Endothelial cell of umbilical vein (primary cell): ENCODE results near the gene LAD1.

Source experiments
- CTCF ChIP-seq, 2 donors: IDR thresholded peaks; 1 replicate in 1 of 2; 2 replicates in 1 of 2; pipeline ENCODE4 v1.5.1; 2011; ENCODE audit warnings: low read length in 2 of 2, mild to moderate bottlenecking in 2 of 2, moderate library complexity in 2 of 2, control low read depth in 1 of 2, inconsistent platforms in 1 of 2, low read depth in 1 of 2; ENCODE audit not compliant: insufficient read depth in 1 of 2; ENCODE audit errors: extremely low read depth in 1 of 2
- GATA2 ChIP-seq: IDR thresholded peaks from 2 replicates; pipeline ENCODE4 v1.7.0; 2011; ENCODE audit warnings: low read depth, mild to moderate bottlenecking, moderate library complexity, mixed read lengths, low read length; ENCODE audit not compliant: insufficient read length, insufficient read depth
- JUN ChIP-seq: IDR thresholded peaks from 2 replicates; pipeline ENCODE4 v1.6.1; 2011; ENCODE audit warnings: borderline replicate concordance, low read depth; ENCODE audit not compliant: insufficient read length, insufficient read depth
- POLR2A ChIP-seq: IDR thresholded peaks from 2 replicates; pipeline ENCODE4 v1.6.1; 2012; ENCODE audit warnings: low read depth, mild to moderate bottlenecking, control low read depth, low read length
- POLR2AphosphoS5 ChIP-seq: IDR thresholded peaks from 2 replicates; pipeline ENCODE4 v1.6.1; 2012; ENCODE audit warnings: low read depth, mild to moderate bottlenecking, control low read depth, low read length, moderate library complexity; ENCODE audit not compliant: insufficient read depth

- TF ChIP-seq CTCF (IDR thresholded peaks at IDR 0.05; ENCODE audit: extremely low read depth in 1 of 2, insufficient read depth in 1 of 2, low read depth in 1 of 2, low read length in 2 of 2) (peak; percentile 72 to 84), GATA2 (no peak), POLR2AphosphoS5 (no peak), JUN (no peak), POLR2A (no peak)
These were observed 37.2 kb downstream of the LAD1 start for GRCh38 chr1:201361652-201362504.
